PC-3 (cell line): ENCODE results near the gene STX18. TPM values are rescaled to one million over a fixed set of nuclear protein-coding genes. Genes with fewer than 3 reads are reported as not detected.

Source experiments
- ATAC-seq: fragments of 200-7000 bp; cut with Tn5 transposase; 2 replicates; pipeline ENCODE4 v1.9.1; 2020; ENCODE audit warnings: mild to moderate bottlenecking, moderate library complexity
- BruUV-seq: library from RNA; stranded (reverse); fragments of 400-500 nt; replicated peaks from 2 replicates; lab custom pipeline; 2021; lab: Mats Ljungman, UMichigan
- CTCF ChIA-PET: fragments of 300-600 bp; sonication (Branson Sonifier 250); formaldehyde crosslinking; loops from one replicate; lab custom pipeline; 2022; ENCODE audit warnings: antibody characterized with exemption; lab: Charles Lee
- POLR2A ChIA-PET: fragments of 300-600 bp; sonication (Branson Sonifier 250); formaldehyde crosslinking; loops from one replicate; lab custom pipeline; 2022; ENCODE audit warnings: antibody characterized with exemption; ENCODE audit not compliant: unreplicated experiment; lab: Charles Lee
- DNase-seq: peaks from one replicate; pipeline ENCODE4 v3.0.0-alpha.2; 2015
- H2AFZ ChIP-seq: fragments of 300-600 bp; sonication (generic); 2 replicates; pipeline ENCODE4 v1.6.0; 2016; ENCODE audit warnings: antibody characterized with exemption, low read length
- H3F3A ChIP-seq: fragments of 300-600 bp; sonication (generic); one replicate; pipeline ENCODE4 v1.6.0; 2017; ENCODE audit warnings: antibody characterized with exemption, low read length, control low read depth, mild to moderate bottlenecking; ENCODE audit not compliant: unreplicated experiment
- H3K27ac ChIP-seq: fragments of 300-600 bp; sonication (generic); 2 replicates; pipeline ENCODE4 v1.5.1; 2016; ENCODE audit warnings: mild to moderate bottlenecking, low read length
- H3K27me3 ChIP-seq: fragments of 300-600 bp; sonication (generic); 2 replicates; pipeline ENCODE4 v1.6.1; 2016; ENCODE audit warnings: low read length, mixed read lengths
- H3K36me3 ChIP-seq: fragments of 300-600 bp; sonication (generic); 2 replicates; pipeline ENCODE4 v1.6.1; 2016; ENCODE audit warnings: low read depth, mixed run types, low read length, mixed read lengths
- H3K4me1 ChIP-seq: fragments of 300-600 bp; sonication (generic); 2 replicates; pipeline ENCODE4 v1.5.1; 2016; ENCODE audit warnings: low read length; ENCODE audit not compliant: insufficient read depth
- H3K4me2 ChIP-seq: fragments of 300-600 bp; sonication (generic); 2 replicates; pipeline ENCODE4 v1.6.0; 2016; ENCODE audit warnings: low read length
- H3K4me3 ChIP-seq: fragments of 300-600 bp; sonication (generic); 2 replicates; pipeline ENCODE4 v1.5.1; 2016; ENCODE audit warnings: mild to moderate bottlenecking, low read length, mixed read lengths
- H3K79me2 ChIP-seq: fragments of 300-600 bp; sonication (generic); 2 replicates; pipeline ENCODE4 v1.6.1; 2017; ENCODE audit warnings: low read length, mixed read lengths
- H3K9ac ChIP-seq: fragments of 300-600 bp; sonication (generic); 2 replicates; pipeline ENCODE4 v1.6.0; 2016; ENCODE audit warnings: mild to moderate bottlenecking, low read length
- H3K9me2 ChIP-seq: fragments of 300-600 bp; sonication (generic); replicated peaks from 2 replicates; pipeline ENCODE4 v1.6.1; 2016; ENCODE audit warnings: mixed run types, low read length, mixed read lengths
- H3K9me3 ChIP-seq: fragments of 300-600 bp; sonication (generic); 2 replicates; pipeline ENCODE4 v1.6.1; 2016; ENCODE audit warnings: low read length, mixed read lengths
- H4K20me1 ChIP-seq: fragments of 300-600 bp; sonication (generic); 2 replicates; pipeline ENCODE4 v1.6.1; 2016; ENCODE audit warnings: low read length, mixed read lengths
- EZH2 ChIP-seq: fragments of 300-600 bp; sonication (generic); IDR thresholded peaks from one replicate; pipeline ENCODE4 v1.6.1; 2017; ENCODE audit warnings: antibody characterized with exemption, mild to moderate bottlenecking, low read length; ENCODE audit not compliant: unreplicated experiment
- EZH2phosphoT487 ChIP-seq: fragments of 300-600 bp; sonication (generic); IDR thresholded peaks from 2 replicates; pipeline ENCODE4 v1.6.1; 2018; ENCODE audit warnings: mild to moderate bottlenecking, antibody characterized with exemption, low read length, borderline replicate concordance
- intact Hi-C: fragments of 100-400 bp; cut with micrococcal nuclease; formaldehyde crosslinking; loops from 2 replicates; pipeline ENCODE4 v1.9.0; 2023
- total RNA-seq: library from RNA; depleted of rRNA; stranded (reverse); fragments of >200 nt; gene quantifications from 2 replicates; pipeline ENCODE4 v1.2.3, GENCODE V29; 2014
- TF ChIP-seq, protein P1 (sequence below): fragments of 300-600 bp; sonication (generic); conservative IDR thresholded peaks from 2 replicates; pipeline ENCODE4 v1.5.1; 2017; ENCODE audit warnings: antibody characterized with exemption, low read depth, mild to moderate bottlenecking, low read length

The STX18 gene
- total RNA-seq, 1 experiment from 2014 or later = 25.0 TPM

DNA sequence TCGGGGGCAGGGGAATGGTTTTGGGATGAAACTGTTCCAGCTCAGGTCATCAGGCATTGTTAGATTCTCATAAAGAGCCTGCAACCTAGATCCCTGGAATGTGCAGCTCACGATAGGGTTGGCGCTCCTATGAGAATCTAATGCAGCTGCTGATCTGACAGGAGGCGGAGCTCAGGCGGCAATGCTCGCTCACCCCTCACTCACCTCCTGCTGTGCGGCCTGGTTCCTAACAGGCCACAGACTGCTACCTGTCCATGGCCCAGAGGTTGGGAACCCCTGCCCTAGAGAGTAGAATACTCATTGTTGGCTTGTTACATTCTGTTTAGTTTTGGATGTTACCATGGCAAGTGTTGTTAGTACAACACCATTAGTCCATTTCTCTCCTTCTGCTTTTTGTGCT lies 40.8 kb upstream of the STX18 start:
- no peaks in the 10 kb centered on the region for H3K4me1 ChIP-seq
- BruUV-seq = no TSS peak
- H3K36me3 ChIP-seq = no peaks in the 10 kb centered on the region
- no peak overlapping the region for H3K9ac ChIP-seq
- no peaks in the 10 kb centered on the region for H3F3A ChIP-seq
- H4K20me1 ChIP-seq = no peaks in the 10 kb centered on the region
- ChIA-PET CTCF (no interaction called here), POLR2A (no interaction called here)
- no peak overlapping the region for H3K4me2 ChIP-seq
- no peaks in the 10 kb centered on the region for H3K79me2 ChIP-seq
- no peaks in the 10 kb centered on the region for H3K27me3 ChIP-seq
- intact Hi-C loops = no loop called here
- ATAC-seq (no peak), DNase-seq (no peak)
- H3K4me3 ChIP-seq = no peak overlapping the region
- no peak overlapping the region for H3K27ac ChIP-seq
- no peaks in the 10 kb centered on the region for H3K9me3 ChIP-seq
- no peak overlapping the region for H2AFZ ChIP-seq
- TF ChIP-seq EZH2 = no peak
- no peak for TF ChIP-seq EZH2phosphoT487
- TF ChIP-seq, protein P1, sequence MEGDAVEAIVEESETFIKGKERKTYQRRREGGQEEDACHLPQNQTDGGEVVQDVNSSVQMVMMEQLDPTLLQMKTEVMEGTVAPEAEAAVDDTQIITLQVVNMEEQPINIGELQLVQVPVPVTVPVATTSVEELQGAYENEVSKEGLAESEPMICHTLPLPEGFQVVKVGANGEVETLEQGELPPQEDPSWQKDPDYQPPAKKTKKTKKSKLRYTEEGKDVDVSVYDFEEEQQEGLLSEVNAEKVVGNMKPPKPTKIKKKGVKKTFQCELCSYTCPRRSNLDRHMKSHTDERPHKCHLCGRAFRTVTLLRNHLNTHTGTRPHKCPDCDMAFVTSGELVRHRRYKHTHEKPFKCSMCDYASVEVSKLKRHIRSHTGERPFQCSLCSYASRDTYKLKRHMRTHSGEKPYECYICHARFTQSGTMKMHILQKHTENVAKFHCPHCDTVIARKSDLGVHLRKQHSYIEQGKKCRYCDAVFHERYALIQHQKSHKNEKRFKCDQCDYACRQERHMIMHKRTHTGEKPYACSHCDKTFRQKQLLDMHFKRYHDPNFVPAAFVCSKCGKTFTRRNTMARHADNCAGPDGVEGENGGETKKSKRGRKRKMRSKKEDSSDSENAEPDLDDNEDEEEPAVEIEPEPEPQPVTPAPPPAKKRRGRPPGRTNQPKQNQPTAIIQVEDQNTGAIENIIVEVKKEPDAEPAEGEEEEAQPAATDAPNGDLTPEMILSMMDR = no peak
- H3K9me2 ChIP-seq = no peaks in the 10 kb centered on the region

GRCh38 chr4:4580494-4580893 lies 38.6 kb upstream of the STX18 start:
- no peak for ATAC-seq
- no peaks in the 10 kb centered on the region; the same call in 1 of the 2 replicates for H3K4me1 ChIP-seq
- ChIA-PET CTCF (no interaction called here), POLR2A (no interaction called here)
- H3K4me2 ChIP-seq = no peak overlapping the region
- no peaks in the 10 kb centered on the region for H3K27me3 ChIP-seq
- H3K36me3 ChIP-seq = no peaks in the 10 kb centered on the region
- H3K9ac ChIP-seq = no peak overlapping the region
- TF ChIP-seq, protein P1 = no peak
- TF ChIP-seq EZH2phosphoT487 = no peak
- no peak for TF ChIP-seq EZH2
- no peaks in the 10 kb centered on the region for H3K9me2 ChIP-seq
- no peaks in the 10 kb centered on the region for H3K9me3 ChIP-seq
- H3K27ac ChIP-seq = no peak overlapping the region
- no peaks in the 10 kb centered on the region for H3F3A ChIP-seq
- no peak for DNase-seq
- no peak overlapping the region for H2AFZ ChIP-seq
- H3K4me3 ChIP-seq = no peak overlapping the region
- intact Hi-C loops = no loop called here
- BruUV-seq = no TSS peak
- no peaks in the 10 kb centered on the region for H3K79me2 ChIP-seq
- no peaks in the 10 kb centered on the region for H4K20me1 ChIP-seq

DNA sequence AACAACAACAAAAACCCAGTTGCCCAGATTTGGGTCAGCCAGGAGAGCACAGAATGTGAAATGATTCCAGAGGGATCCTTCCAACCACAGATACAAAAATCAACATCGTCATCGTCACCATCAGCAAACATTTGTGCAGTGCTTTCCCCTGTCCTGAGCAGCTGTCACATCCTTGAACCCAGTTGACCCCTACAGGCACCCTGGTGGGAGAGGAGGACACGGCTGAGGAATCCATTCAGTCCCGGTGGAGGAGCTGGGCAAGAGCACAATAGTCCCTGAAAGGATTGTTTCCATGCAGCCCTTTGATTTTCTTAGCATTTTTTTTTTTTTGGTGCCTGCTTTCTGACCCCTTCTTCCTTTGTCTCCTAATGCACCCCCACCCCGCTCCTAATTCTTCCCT lies 37.1 kb upstream of the STX18 start:
- no peak for TF ChIP-seq EZH2phosphoT487
- TF ChIP-seq EZH2 = no peak
- TF ChIP-seq, protein P1 = no peak
- CTCF ChIA-PET = no interaction called here
- intact Hi-C loops = loop anchor here (5.0 kb wide), 1 partner anchor 303 kb away; no protein-coding TSS in a partner anchor

More for the DNA sequence above, 37.1 kb upstream of the STX18 start:
- no TSS peak for BruUV-seq
- no peak overlapping the region for H3K27ac ChIP-seq
- no peaks in the 10 kb centered on the region for H3F3A ChIP-seq
- H2AFZ ChIP-seq = no peak overlapping the region
- no peaks in the 10 kb centered on the region for H3K9me2 ChIP-seq
- no peak overlapping the region for H3K4me3 ChIP-seq
- no peaks in the 10 kb centered on the region for H3K36me3 ChIP-seq
- no peak overlapping the region for H3K9ac ChIP-seq
- no peaks in the 10 kb centered on the region for H3K79me2 ChIP-seq
- ATAC-seq = no peak
- H3K27me3 ChIP-seq = no peaks in the 10 kb centered on the region
- H3K4me2 ChIP-seq = no peak overlapping the region
- DNase-seq = no peak
- POLR2A ChIA-PET = no interaction called here
- H3K4me1 ChIP-seq = no peaks in the 10 kb centered on the region; the same call in 1 of the 2 replicates
- no peaks in the 10 kb centered on the region for H3K9me3 ChIP-seq
- no peaks in the 10 kb centered on the region for H4K20me1 ChIP-seq
